ENCODE measurements around the gene MIDN.

Gene MIDN

GRCh38 chr19:1282588-1283206 is 34.3 kb downstream of the MIDN start:
- DNase-seq (ENCODE audit: low spot score), result no peak

GRCh38 chr19:1283207-1283916 is 35.0 kb downstream of the MIDN start:
- DNase-seq (ENCODE audit: low spot score), result no peak

- DNase-seq (ENCODE audit: low spot score), result no peak
Observed at GRCh38 chr19:1283917-1284292, 35.5 kb downstream of the MIDN start.

DNA sequence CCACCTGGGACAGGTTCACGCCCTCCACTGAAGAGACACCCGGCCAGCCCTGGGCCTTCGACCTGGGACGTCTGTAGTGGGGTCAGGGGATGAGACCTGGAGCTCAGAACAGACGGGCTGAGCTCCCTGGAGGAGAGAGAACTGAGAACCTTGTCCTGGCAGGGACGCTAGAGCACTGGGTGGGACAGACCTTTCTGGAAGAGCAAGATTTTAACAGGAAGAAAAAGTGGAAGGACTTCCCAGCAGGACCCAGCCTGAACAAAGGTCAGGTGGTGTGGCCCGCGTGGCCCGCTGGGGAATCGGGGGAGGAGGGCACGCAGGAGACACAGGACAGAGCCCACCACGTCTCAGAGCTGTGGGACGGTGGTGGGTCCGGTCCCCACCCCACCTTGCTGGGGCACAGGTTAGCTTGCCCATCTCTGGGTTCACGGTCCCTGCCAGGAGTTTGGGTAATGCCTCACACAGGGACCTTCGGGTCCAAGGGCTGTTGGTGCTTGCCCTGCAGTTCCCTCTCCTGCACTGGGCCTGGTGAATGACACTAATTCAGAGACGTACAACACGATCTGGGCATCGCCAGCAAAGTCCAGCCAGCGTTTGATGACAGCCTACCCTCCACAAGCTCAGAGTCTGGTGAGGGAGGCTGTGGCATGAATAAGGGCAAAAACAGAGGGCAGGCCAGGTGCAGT is 36.1 kb downstream of the MIDN start:
- no peak for DNase-seq (ENCODE audit: low spot score)

DNA sequence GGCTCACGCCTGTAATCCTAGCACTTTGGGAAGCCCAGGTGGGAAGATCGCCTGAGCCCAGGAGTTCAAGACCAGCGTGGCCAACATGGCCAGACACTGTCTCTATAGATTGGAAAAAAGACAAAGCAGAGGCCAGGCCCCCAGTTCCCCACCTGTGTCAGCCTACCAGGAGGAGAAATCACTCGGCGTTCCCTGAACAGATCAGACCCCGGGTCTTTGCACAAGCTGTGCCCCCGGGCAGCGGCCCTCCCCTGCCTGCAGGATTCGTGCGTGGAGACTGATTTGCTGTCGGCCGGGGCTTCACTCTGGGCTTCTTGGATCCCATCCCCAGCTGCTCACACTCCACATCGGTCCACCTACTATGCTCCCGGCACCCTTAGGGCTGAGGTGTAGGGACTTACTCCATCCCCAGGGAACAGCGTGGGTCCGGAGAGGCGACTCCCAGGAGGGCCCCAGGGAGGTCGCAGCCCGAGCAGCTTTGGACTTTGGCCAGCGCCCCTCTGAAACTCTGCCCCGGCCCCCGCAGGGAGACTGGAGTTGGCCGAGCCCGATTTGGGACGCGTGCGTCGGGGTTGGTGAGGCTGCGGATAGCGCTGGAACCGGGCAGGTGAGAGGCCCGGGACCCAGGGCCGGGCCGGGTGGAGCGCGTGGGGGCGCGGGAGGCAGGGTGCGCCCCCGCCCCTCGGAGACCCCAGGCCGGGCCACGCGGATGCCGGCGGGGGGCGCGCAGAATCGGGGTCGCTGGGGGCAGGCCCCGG is 36.8 kb downstream of the MIDN start:
- no peak for DNase-seq (ENCODE audit: low spot score)

- no peak for DNase-seq (ENCODE audit: low spot score)
Observed at GRCh38 chr19:1285737-1286360, 37.5 kb downstream of the MIDN start, which contains the start of gene EFNA2. TSS of gene EFNA2 (plus strand) at chr19:1285873. CDS start at chr19:1286169, 296 bp downstream.

DNA sequence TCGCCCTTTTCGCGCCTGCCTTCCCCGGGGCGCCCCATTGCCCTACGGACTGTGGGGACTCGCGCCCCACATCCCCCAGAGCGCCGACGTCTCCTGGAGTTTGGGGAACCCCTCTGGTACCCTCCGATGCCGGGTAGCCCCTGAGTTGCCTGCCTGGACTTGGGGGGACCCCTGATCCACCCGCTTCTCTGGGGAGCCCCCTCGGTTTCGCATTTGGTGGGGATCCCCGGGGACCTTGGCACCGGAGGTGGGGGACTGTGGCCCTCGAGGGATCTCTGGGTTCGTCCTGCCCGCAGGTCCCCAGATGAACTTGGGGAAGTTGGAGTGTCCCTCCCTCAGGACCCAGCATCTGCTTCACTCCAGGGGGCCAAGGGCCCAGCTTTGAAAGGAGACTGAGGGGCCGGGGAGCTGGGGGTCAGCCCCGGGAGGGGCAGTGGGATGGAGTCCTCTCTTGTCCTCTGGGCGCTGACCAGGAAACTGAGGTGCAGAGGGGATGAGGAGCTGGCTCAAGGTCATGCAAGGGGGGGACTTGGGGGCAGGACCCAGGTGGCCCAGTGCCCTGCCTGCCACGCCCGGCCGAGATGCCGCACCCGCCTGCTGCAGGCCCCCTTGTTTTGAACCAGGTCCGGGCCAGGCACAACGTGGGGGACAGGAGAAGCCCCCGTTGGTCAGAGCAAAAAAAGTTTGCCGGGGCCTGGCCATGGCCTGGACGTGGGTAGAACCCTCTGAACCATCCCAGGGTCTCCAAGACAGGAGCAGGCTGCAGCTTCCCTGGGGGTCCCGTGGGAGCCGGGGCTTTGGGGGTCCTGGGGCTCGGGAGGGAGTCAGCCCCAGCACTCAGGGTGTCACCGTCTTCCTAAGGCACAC is 38.3 kb downstream of the MIDN start:
- no peak for DNase-seq (ENCODE audit: low spot score)

- DNase-seq (ENCODE audit: low spot score), result no peak
Observed at GRCh38 chr19:1287354-1288225, 39.2 kb downstream of the MIDN start.

- DNase-seq (ENCODE audit: low spot score), result no peak
Observed at GRCh38 chr19:1288226-1288612, 39.8 kb downstream of the MIDN start.

DNA sequence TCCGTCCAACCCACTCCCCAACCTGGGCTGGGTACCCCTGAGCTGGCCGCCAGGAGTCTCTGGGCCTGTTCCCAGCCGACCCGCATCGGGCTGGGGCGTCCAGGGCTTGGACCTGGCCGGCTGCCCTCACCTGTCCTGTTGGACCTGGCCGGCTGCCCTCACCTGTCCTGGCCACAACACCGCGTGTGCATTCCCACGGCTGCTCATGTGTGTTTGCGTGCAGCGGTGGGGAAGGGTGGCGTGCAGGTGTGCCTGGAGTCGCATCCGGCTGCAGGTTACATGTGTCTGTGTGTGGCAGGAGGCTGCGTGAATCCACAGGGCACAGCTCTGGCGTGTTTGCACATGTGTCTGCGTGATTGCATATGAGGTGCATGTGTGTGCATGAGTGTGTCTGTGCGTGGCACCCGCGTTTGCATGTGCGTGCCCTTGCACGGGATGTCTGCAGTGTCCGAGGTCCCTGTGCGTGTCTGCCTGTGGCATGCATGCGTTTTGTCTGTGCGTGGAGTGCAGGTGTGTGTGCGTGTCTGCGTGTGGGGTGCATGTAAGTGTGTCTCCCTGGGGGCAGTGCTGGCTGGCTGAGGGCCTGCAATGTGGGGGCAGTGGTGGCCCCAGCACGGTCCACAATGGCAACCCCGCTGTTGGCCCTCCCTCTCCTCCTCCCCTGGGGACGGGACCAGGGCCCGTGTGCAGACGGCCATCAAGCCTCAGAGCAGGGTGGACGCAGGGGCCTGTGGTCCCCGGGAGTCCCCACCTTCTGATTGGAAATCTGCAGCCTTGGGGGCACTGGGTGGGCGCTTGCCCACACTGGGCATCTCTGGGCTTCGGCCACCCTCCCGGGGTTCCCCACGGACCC is 40.7 kb downstream of the MIDN start:
- no peak for DNase-seq (ENCODE audit: low spot score)

- no peak for DNase-seq (ENCODE audit: low spot score)
Observed at GRCh38 chr19:1289686-1290025, 41.3 kb downstream of the MIDN start.

GRCh38 chr19:1290196-1290702 is 41.9 kb downstream of the MIDN start:
- DNase-seq (ENCODE audit: low spot score), result no peak

DNA sequence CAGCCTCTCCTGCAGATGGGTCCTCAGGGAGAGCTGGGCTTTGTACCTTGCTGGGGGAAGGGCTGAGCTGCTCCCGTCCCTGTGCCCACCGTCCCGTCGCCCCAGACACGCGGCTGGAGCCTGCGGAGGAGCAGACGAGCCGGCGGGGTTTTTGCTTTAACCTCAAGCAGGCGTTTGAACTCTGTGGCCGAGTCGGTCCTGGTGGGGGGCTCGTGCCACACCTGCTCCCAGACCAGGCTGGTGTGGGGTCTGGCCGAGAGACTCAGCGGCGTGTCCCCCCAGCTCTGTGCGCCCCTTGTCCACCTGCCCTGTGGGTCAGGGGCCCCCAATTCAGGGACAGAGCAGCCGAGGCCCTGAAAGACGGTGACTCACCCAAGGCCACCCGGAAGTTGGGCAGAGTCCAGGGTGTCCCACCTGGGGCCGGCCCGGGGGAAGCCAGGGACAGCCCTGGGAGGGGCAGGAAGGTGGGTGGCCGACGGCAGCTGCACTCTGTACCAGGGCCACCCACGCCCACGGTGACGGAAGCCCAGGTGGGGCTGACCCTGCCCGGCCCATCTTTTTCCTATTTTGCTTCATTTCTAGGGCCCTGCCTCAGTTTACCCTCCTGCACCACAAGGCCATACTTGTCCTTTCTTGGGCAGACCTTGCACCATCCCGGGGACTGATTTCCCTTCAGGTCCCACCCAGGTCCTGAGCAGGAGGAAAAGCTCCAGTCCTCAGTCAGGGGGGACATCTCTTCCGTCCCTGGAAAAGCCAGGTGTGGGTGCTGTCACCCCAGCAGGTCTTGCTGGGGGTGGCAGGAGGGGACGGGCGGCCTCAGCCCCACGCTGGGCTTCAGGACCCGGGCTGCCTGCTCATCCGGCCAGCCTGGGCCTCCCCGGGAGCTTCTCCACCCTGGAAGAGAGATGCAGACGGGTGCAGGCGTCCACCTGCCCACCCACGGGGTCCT is 42.6 kb downstream of the MIDN start:
- no peak for DNase-seq (ENCODE audit: low spot score)

- no peak for DNase-seq (ENCODE audit: low spot score)
Observed at GRCh38 chr19:1291761-1292418, 43.5 kb downstream of the MIDN start.

- no peak for DNase-seq (ENCODE audit: low spot score)
Observed at GRCh38 chr19:1292419-1293151, 44.2 kb downstream of the MIDN start.

DNA sequence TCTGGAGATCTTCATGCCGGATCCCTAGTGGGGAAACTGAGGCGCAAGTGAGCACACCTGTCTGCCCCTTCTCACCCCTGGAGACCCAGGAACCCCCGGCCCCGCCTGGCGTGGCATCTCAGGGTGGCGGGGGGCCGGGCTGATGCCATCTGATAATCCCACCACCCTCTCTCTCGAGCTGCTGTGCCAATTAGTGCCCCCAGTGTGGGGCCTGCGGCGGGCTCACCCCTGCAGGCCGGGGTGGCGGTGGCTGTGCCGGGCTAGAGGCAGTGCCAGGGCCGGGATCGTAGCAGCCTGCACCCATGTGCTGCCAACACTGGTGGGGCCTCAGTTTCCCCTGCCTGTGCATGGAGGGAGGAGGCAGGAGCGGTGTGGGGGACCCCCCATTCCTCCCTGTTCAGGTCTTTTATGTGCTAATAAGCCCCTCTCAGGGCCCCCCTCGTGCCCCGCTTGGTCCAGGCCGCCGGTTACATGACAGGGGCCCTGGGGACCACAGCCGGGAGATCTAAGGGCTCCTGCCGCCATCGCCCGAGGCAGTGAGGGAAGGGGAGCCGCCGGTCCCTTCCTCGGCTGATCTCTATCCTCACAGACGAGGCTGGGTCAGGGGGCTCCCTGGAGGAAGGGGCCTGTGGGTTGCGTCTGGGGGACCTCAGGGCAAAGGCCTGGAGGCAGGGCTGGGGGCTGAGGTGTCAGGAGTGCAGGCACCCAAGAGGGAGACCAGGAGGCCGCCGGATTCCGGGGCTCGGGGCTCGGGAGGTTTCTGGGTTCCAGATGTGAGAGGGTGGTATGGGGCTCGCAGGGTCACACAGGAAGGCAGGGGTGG is 45.6 kb downstream of the MIDN start:
- DNase-seq (ENCODE audit: low spot score), result no peak

All from hematopoietic multipotent progenitor cell treated with erythropoietin and hydrocortisone succinate and interleukin-3 and kit ligand, for 15 days (in vitro differentiated cells).